ENCODE results near the gene ILKAP. TPM values are rescaled to one million over a fixed set of nuclear protein-coding genes. Genes with fewer than 3 reads are reported as not detected.
"Not testable (repeated sequence)": the region's sequence is repeated elsewhere in the genome, so short reads cannot be mapped to it uniquely, and the experiment has no call there.

Gene ILKAP
- polyA plus RNA-seq, 1 donor from 2014 or later = 78.5 TPM

DNA sequence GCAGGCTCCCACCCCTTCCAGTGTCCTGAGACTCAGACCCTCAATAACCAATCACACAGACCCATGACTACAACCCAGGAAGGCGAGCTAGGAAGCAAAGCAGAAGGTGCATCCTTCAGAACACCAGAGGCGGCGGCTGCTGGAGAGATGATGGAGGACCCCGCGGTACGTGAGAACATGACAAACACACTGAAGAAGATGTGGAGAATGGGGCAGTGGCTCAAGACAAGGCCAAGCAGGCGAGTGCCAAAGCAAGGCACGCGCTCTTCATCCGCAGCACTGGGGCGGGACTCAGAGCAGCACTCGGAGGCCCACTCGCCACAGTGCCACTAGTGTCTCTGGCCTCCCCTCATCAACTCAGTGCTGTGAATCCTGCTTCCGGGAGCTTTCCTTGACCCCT, 31.1 kb downstream of the ILKAP start:
- H3K79me2 ChIP-seq (replicated peaks; ENCODE audit: insufficient read depth, low read length) = no peaks in the 10 kb centered on the region
- H3K27ac ChIP-seq (ENCODE audit: low read length) = no peak overlapping the region
- no peaks in the 10 kb centered on the region for H3K9me2 ChIP-seq (ENCODE audit: insufficient read depth, low read length)
- H3K4me2 ChIP-seq (ENCODE audit: low read length) = no peak overlapping the region
- H4K20me1 ChIP-seq (ENCODE audit: insufficient read depth) = no peaks in the 10 kb centered on the region
- no peaks in the 10 kb centered on the region for H3K9me3 ChIP-seq (ENCODE audit: low read length)
- H3K9ac ChIP-seq (ENCODE audit: low read length) = no peak overlapping the region
- no peaks in the 10 kb centered on the region for H3F3A ChIP-seq (ENCODE audit: insufficient read depth, low read length, poor library complexity, severe bottlenecking)
- H2AFZ ChIP-seq (ENCODE audit: low read depth, low read length) = no peak overlapping the region
- no peak for TF ChIP-seq RAD21 (conservative IDR thresholded peaks at IDR 0.05)
- no peaks in the 10 kb centered on the region for H3K36me3 ChIP-seq (ENCODE audit: insufficient read depth, low read length)
- no peak overlapping the region for H3K4me3 ChIP-seq (ENCODE audit: low read length)
- no peaks in the 10 kb centered on the region for H3K27me3 ChIP-seq (ENCODE audit: insufficient read depth, low read depth, low read length)

GRCh38 chr2:238171575-238172187, 31.8 kb downstream of the ILKAP start:
- H3K9ac ChIP-seq (ENCODE audit: low read length) = no peak overlapping the region
- TF ChIP-seq RAD21 (conservative IDR thresholded peaks at IDR 0.05) = no peak
- TF ChIP-seq EZH2 (IDR thresholded peaks at IDR 0.05; ENCODE audit: borderline replicate concordance, insufficient read depth, low read length, poor library complexity, severe bottlenecking) = no peak
- TF ChIP-seq EP300 (conservative IDR thresholded peaks at IDR 0.05; ENCODE audit: poor library complexity, severe bottlenecking) = no peak
- no peak for TF ChIP-seq TAF1 (IDR thresholded peaks at IDR 0.05; ENCODE audit: low read depth)
- no peak for TF ChIP-seq SMC3 (conservative IDR thresholded peaks at IDR 0.05; ENCODE audit: poor library complexity)
- TF ChIP-seq MXI1 (conservative IDR thresholded peaks at IDR 0.05; ENCODE audit: poor library complexity, severe bottlenecking) = no peak
- TF ChIP-seq POLR2AphosphoS5 (IDR thresholded peaks at IDR 0.05) = no peak
- TF ChIP-seq, protein P1, sequence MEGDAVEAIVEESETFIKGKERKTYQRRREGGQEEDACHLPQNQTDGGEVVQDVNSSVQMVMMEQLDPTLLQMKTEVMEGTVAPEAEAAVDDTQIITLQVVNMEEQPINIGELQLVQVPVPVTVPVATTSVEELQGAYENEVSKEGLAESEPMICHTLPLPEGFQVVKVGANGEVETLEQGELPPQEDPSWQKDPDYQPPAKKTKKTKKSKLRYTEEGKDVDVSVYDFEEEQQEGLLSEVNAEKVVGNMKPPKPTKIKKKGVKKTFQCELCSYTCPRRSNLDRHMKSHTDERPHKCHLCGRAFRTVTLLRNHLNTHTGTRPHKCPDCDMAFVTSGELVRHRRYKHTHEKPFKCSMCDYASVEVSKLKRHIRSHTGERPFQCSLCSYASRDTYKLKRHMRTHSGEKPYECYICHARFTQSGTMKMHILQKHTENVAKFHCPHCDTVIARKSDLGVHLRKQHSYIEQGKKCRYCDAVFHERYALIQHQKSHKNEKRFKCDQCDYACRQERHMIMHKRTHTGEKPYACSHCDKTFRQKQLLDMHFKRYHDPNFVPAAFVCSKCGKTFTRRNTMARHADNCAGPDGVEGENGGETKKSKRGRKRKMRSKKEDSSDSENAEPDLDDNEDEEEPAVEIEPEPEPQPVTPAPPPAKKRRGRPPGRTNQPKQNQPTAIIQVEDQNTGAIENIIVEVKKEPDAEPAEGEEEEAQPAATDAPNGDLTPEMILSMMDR (IDR thresholded peaks at IDR 0.05; ENCODE audit: poor library complexity, severe bottlenecking) = no peak
- TF ChIP-seq, protein P2, sequence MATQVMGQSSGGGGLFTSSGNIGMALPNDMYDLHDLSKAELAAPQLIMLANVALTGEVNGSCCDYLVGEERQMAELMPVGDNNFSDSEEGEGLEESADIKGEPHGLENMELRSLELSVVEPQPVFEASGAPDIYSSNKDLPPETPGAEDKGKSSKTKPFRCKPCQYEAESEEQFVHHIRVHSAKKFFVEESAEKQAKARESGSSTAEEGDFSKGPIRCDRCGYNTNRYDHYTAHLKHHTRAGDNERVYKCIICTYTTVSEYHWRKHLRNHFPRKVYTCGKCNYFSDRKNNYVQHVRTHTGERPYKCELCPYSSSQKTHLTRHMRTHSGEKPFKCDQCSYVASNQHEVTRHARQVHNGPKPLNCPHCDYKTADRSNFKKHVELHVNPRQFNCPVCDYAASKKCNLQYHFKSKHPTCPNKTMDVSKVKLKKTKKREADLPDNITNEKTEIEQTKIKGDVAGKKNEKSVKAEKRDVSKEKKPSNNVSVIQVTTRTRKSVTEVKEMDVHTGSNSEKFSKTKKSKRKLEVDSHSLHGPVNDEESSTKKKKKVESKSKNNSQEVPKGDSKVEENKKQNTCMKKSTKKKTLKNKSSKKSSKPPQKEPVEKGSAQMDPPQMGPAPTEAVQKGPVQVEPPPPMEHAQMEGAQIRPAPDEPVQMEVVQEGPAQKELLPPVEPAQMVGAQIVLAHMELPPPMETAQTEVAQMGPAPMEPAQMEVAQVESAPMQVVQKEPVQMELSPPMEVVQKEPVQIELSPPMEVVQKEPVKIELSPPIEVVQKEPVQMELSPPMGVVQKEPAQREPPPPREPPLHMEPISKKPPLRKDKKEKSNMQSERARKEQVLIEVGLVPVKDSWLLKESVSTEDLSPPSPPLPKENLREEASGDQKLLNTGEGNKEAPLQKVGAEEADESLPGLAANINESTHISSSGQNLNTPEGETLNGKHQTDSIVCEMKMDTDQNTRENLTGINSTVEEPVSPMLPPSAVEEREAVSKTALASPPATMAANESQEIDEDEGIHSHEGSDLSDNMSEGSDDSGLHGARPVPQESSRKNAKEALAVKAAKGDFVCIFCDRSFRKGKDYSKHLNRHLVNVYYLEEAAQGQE (IDR thresholded peaks at IDR 0.05; ENCODE audit: borderline replicate concordance) = no peak
- H3K36me3 ChIP-seq (ENCODE audit: insufficient read depth, low read length) = no peaks in the 10 kb centered on the region

GRCh38 chr2:238171072-238171431, 32.4 kb downstream of the ILKAP start:
- not testable (repeated sequence) for H3K9ac ChIP-seq (ENCODE audit: low read length); H3F3A ChIP-seq (ENCODE audit: insufficient read depth, low read length, poor library complexity, severe bottlenecking); H3K79me2 ChIP-seq (replicated peaks; ENCODE audit: insufficient read depth, low read length); H3K36me3 ChIP-seq (ENCODE audit: insufficient read depth, low read length); H4K20me1 ChIP-seq (ENCODE audit: insufficient read depth); H3K27me3 ChIP-seq (ENCODE audit: insufficient read depth, low read depth, low read length); H2AFZ ChIP-seq (ENCODE audit: low read depth, low read length); H3K27ac ChIP-seq (ENCODE audit: low read length); H3K9me3 ChIP-seq (ENCODE audit: low read length); H3K4me3 ChIP-seq (ENCODE audit: low read length); H3K4me2 ChIP-seq (ENCODE audit: low read length); H3K9me2 ChIP-seq (ENCODE audit: insufficient read depth, low read length)

More at GRCh38 chr2:238171575-238172187, 31.8 kb downstream of the ILKAP start:
- Histone ChIP-seq H3K27me3 (ENCODE audit: insufficient read depth, low read depth, low read length) (no peaks in the 10 kb centered on the region), H3K27ac (ENCODE audit: low read length) (no peak overlapping the region), H3F3A (ENCODE audit: insufficient read depth, low read length, poor library complexity, severe bottlenecking) (no peaks in the 10 kb centered on the region), H3K4me3 (ENCODE audit: low read length) (no peak overlapping the region), H3K9me3 (ENCODE audit: low read length) (no peaks in the 10 kb centered on the region), H3K4me2 (ENCODE audit: low read length) (no peak overlapping the region), H3K9me2 (ENCODE audit: insufficient read depth, low read length) (no peaks in the 10 kb centered on the region), H2AFZ (ENCODE audit: low read depth, low read length) (no peak overlapping the region), H3K79me2 (replicated peaks; ENCODE audit: insufficient read depth, low read length) (no peaks in the 10 kb centered on the region), H4K20me1 (ENCODE audit: insufficient read depth) (no peaks in the 10 kb centered on the region)
